SK-N-SH (cell line): ENCODE results near the gene CCT6B. TPM values are rescaled to one million over a fixed set of nuclear protein-coding genes. Genes with fewer than 3 reads are reported as not detected.

Experiments
- CTCF ChIA-PET: fragments of 300-600, 350-600 bp; formaldehyde crosslinking; extraction: SDS; loops from one replicate; lab custom pipeline; 2021; lab: Yijun Ruan, JAX
- POLR2A ChIA-PET: fragments of 350-600 bp; sonication (Branson Sonifier 250); formaldehyde crosslinking; extraction: SDS; loops from one replicate; lab custom pipeline; 2020; ENCODE audit warnings: antibody characterized with exemption, inconsistent platforms; lab: Yijun Ruan, JAX
- DNase-seq: peaks from one replicate; pipeline ENCODE4 v3.0.0; 2012
- H2AFZ ChIP-seq: fragments of 200-600 bp; sonication (generic); 2 replicates; pipeline ENCODE4 v1.8.1; 2016; ENCODE audit warnings: antibody characterized with exemption, mild to moderate bottlenecking, low read depth
- H3F3A ChIP-seq: fragments of 200-600 bp; sonication (generic); replicated peaks from 2 replicates; pipeline ENCODE3; 2016; ENCODE audit warnings: antibody characterized with exemption, mild to moderate bottlenecking; ENCODE audit not compliant: insufficient read depth
- H3K27ac ChIP-seq, 2 experiments: fragments of 200-500 bp in 1 of 2; fragments of 200-600 bp in 1 of 2; sonication (Bioruptor generic) in 1 of 2; sonication (generic), shearing (Covaris generic) in 1 of 2; 2 replicates each; pipeline versions ENCODE4 v1.5.1 to v1.6.1; 2014 to 2016; ENCODE audit warnings: low read depth in 2 of 2, inconsistent platforms in 1 of 2, low read length in 1 of 2, mild to moderate bottlenecking in 1 of 2, mixed read lengths in 1 of 2
- H3K27me3 ChIP-seq: fragments of 200-600 bp; sonication (generic), shearing (Covaris generic); 2 replicates; pipeline ENCODE4 v1.6.1; 2016; ENCODE audit warnings: mixed run types; ENCODE audit not compliant: insufficient read depth
- H3K36me3 ChIP-seq, 2 experiments: fragments of 200-500 bp in 1 of 2; fragments of 200-600 bp in 1 of 2; sonication (Bioruptor generic) in 1 of 2; sonication (generic) in 1 of 2; replicated peaks in 1 of 2; 2 replicates each; pipeline versions ENCODE3 to v1.5.1; 2014 to 2016; ENCODE audit warnings: low read length in 1 of 2, mild to moderate bottlenecking in 1 of 2; ENCODE audit not compliant: insufficient read depth in 2 of 2, control insufficient read depth in 1 of 2
- H3K4me1 ChIP-seq, 2 experiments: fragments of 200-500 bp in 1 of 2; fragments of 200-600 bp in 1 of 2; sonication (Bioruptor generic) in 1 of 2; sonication (generic), shearing (Covaris generic) in 1 of 2; 2 replicates each; pipeline versions ENCODE4 v1.5.1 to v1.6.1; 2014 to 2016; ENCODE audit warnings: low read depth in 1 of 2, low read length in 1 of 2, mixed run types in 1 of 2; ENCODE audit not compliant: insufficient read depth in 2 of 2, control insufficient read depth in 1 of 2
- H3K4me2 ChIP-seq: fragments of 200-600 bp; sonication (generic), shearing (Covaris generic); 2 replicates; pipeline ENCODE4 v1.6.1; 2017; ENCODE audit warnings: mixed run types
- H3K4me3 ChIP-seq, 2 experiments: fragments of 200-500 bp in 1 of 2; fragments of 200-600 bp in 1 of 2; sonication (Bioruptor generic) in 1 of 2; sonication (generic), shearing (Covaris generic) in 1 of 2; 2 replicates each; pipeline versions ENCODE4 v1.5.1 to v1.8.1; 2014 to 2016; ENCODE audit warnings: low read depth in 2 of 2, inconsistent platforms in 1 of 2, low read length in 1 of 2, mild to moderate bottlenecking in 1 of 2, mixed read lengths in 1 of 2, moderate library complexity in 1 of 2
- H3K79me2 ChIP-seq: fragments of 200-600 bp; sonication (generic); 2 replicates; pipeline ENCODE4 v1.8.1; 2017; ENCODE audit warnings: mild to moderate bottlenecking; ENCODE audit not compliant: insufficient read depth
- H3K9ac ChIP-seq: fragments of 200-600 bp; sonication (generic); 2 replicates; pipeline ENCODE4 v1.6.1; 2017; ENCODE audit warnings: mixed run types
- H3K9me2 ChIP-seq: fragments of 200-600 bp; sonication (generic); 2 replicates; pipeline ENCODE4 v1.6.1; 2017; ENCODE audit warnings: mixed run types
- H3K9me3 ChIP-seq: fragments of 200-600 bp; sonication (generic); 2 replicates; pipeline ENCODE4 v1.6.1; 2017; ENCODE audit warnings: mixed run types, mild to moderate bottlenecking, moderate library complexity
- H4K20me1 ChIP-seq: fragments of 200-600 bp; sonication (generic); 2 replicates; pipeline ENCODE4 v1.6.1; 2017; ENCODE audit warnings: mild to moderate bottlenecking, mixed run types; ENCODE audit not compliant: insufficient read depth
- EP300 ChIP-seq, 2 experiments: IDR thresholded peaks; 2 replicates each; pipeline versions ENCODE4 v1.4.0 to v1.6.1; 2012; ENCODE audit warnings: borderline replicate concordance in 1 of 2, low read depth in 1 of 2, low read length in 1 of 2
- FOSL2 ChIP-seq: IDR thresholded peaks from 2 replicates; pipeline ENCODE4 v1.4.0; 2012; ENCODE audit warnings: low read depth, mild to moderate bottlenecking, moderate library complexity, borderline replicate concordance
- FOXJ3 ChIP-seq: sonication (generic); formaldehyde crosslinking; IDR thresholded peaks from 2 replicates; pipeline ENCODE4 v1.5.1; 2020; ENCODE audit warnings: mild to moderate bottlenecking, missing genetic modification reagents
- FOXM1 ChIP-seq: IDR thresholded peaks from 2 replicates; pipeline ENCODE4 v1.4.0; 2012; ENCODE audit warnings: low read depth, mild to moderate bottlenecking
- GATA2 ChIP-seq: sonication (generic); formaldehyde crosslinking; IDR thresholded peaks from 2 replicates; pipeline ENCODE4 v1.5.0; 2020; ENCODE audit warnings: mild to moderate bottlenecking, missing genetic modification reagents
- JUND ChIP-seq: IDR thresholded peaks from 2 replicates; pipeline ENCODE4 v1.4.0; 2012
- MEF2A ChIP-seq: IDR thresholded peaks from 2 replicates; pipeline ENCODE4 v1.4.0; 2012; ENCODE audit warnings: low read depth, borderline replicate concordance
- MXI1 ChIP-seq: IDR thresholded peaks from 2 replicates; pipeline ENCODE4 v1.6.1; 2012; ENCODE audit warnings: mild to moderate bottlenecking, low read depth, low read length, improper control_type of control experiment
- NFIC ChIP-seq: IDR thresholded peaks from 2 replicates; pipeline ENCODE4 v1.4.0; 2012; ENCODE audit warnings: borderline replicate concordance
- NRF1 ChIP-seq: IDR thresholded peaks from 2 replicates; pipeline ENCODE4 v1.6.1; 2012; ENCODE audit warnings: low read depth, mild to moderate bottlenecking, low read length
- RFX5 ChIP-seq: IDR thresholded peaks from 2 replicates; pipeline ENCODE4 v1.6.1; 2012; ENCODE audit warnings: mild to moderate bottlenecking, improper control_type of control experiment, low read length
- RXRA ChIP-seq: IDR thresholded peaks from 2 replicates; pipeline ENCODE4 v1.4.0; 2012; ENCODE audit warnings: low read depth, mild to moderate bottlenecking, borderline replicate concordance
- USF2 ChIP-seq: fragments of 150-350 bp; IDR thresholded peaks from 2 replicates; pipeline ENCODE4 v1.6.1; 2017; ENCODE audit warnings: antibody characterized with exemption, low read length, low read depth, borderline replicate concordance
- WGBS: methylation state at CpG from one replicate; pipeline ENCODE4 v1.1.6; 2017; ENCODE audit warnings: low lambda C conversion rate; 5-methylcytosine and 5-hydroxymethylcytosine counted together
- polyA plus RNA-seq, 3 experiments: library from polyadenylated mRNA; depleted of rRNA; stranded (reverse); fragments of >200 nt; gene quantifications; 2 replicates each; pipeline ENCODE4 v1.2.3, GENCODE V29; 2012
- TF ChIP-seq, protein P1 (sequence below): IDR thresholded peaks from 2 replicates; pipeline ENCODE4 v1.4.0; 2012; ENCODE audit warnings: low read depth, borderline replicate concordance

CCT6B gene
- polyA plus RNA-seq, 1 of the 3 experiments (the other 2 are of a cell fraction), result 0.48 TPM

DNA sequence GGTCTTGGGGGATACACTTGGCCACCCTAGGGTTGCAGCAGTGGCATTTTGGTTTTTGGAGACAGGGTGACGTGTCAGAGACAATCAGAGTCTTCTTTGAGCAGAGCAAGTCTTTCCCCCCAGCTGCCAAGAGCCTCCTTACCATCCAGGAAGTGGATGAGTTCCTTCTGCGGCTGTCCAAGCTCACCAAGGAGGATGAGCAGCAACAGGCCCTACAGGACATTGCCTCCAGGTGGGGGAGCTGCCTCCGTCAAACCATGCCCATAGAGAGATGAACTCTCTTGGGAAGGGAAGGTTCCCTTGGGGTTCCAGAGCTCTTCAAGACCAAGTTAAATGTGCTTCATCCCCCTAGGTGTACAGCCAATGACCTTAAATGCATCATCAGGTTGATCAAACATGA is 30.3 kb upstream of the CCT6B start:
- WGBS, result 97% methylated on average over 3 of the region's 3 CpGs
- Histone ChIP-seq H3K27me3 (no peaks in the 10 kb centered on the region), H3F3A (no peaks in the 10 kb centered on the region), H3K4me3 (no peak overlapping the region), H3K4me1 (no peaks in the 10 kb centered on the region), H4K20me1 (no peaks in the 10 kb centered on the region), H3K9me2 (no peaks in the 10 kb centered on the region), H3K36me3 (peaks cover 33 to 74% of the 10 kb centered on the region in 2 experiments), H3K27ac (no peak overlapping the region), H3K4me2 (no peak overlapping the region), H2AFZ (no peak overlapping the region), H3K9ac (no peak overlapping the region), H3K79me2 (peaks cover 7% of the 10 kb centered on the region; the same call in 1 of the 2 replicates), H3K9me3 (no peaks in the 10 kb centered on the region)
- TF ChIP-seq USF2, result no peak
- no peak for TF ChIP-seq NFIC
- TF ChIP-seq NRF1, result no peak
- no peak for TF ChIP-seq MEF2A
- TF ChIP-seq, protein P1, sequence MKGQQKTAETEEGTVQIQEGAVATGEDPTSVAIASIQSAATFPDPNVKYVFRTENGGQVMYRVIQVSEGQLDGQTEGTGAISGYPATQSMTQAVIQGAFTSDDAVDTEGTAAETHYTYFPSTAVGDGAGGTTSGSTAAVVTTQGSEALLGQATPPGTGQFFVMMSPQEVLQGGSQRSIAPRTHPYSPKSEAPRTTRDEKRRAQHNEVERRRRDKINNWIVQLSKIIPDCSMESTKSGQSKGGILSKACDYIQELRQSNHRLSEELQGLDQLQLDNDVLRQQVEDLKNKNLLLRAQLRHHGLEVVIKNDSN, result no peak
- no peak for TF ChIP-seq GATA2 (CRISPR knock-in tag)
- no peak for TF ChIP-seq FOXJ3 (CRISPR knock-in tag)
- POLR2A ChIA-PET, result no interaction called here
- CTCF ChIA-PET, result interaction anchor here (0.9 to 2.4 kb wide), 2 partner anchors 10 to 571 kb away, joined by 4 to 9 read pairs; no protein-coding TSS in a partner anchor
- DNase-seq, result no peak

DNA sequence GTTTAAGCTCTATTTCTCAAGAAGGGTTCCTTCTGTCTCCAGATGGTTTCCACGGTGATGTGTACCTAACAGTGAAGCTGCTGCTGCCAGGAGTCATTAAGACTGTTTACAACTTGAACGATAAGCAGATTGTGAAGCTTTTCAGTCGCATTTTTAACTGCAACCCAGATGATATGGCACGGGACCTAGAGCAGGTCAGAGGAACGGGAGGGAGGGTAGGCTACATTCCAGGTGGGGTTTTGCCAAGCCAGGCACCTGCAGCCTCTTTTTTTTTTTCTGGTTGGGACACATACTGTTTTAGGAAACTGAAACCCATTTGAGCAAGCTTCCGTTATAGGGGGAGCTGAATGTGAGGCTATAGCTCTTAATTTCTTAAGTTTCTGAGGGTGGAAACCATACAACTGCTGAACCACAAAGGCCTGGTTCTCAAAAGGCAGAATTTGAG is 29.7 kb upstream of the CCT6B start:
- DNase-seq, result no peak
- H2AFZ ChIP-seq, result no peak overlapping the region
- no peaks in the 10 kb centered on the region for H3K27me3 ChIP-seq
- no peak for TF ChIP-seq RFX5
- TF ChIP-seq EP300 (IDR thresholded peaks at IDR 0.05; ENCODE audit: borderline replicate concordance in 1 of 2, low read depth in 1 of 2, low read length in 1 of 2), result no peak
- no peaks in the 10 kb centered on the region for H4K20me1 ChIP-seq
- H3K36me3 ChIP-seq, result peaks cover 38 to 70% of the 10 kb centered on the region in 2 experiments
- H3K4me1 ChIP-seq, result no peaks in the 10 kb centered on the region
- H3F3A ChIP-seq, result no peaks in the 10 kb centered on the region
- H3K4me2 ChIP-seq, result no peak overlapping the region
- ChIA-PET CTCF (interaction anchor here (0.9 to 2.4 kb wide), 4 partner anchors 10 to 571 kb away, joined by 3 to 9 read pairs (median 4); partner anchors contain the start of gene RAD51D), POLR2A (interaction anchor here (1.1 kb wide), 1 partner anchor 29 kb away, joined by 3 read pairs; the partner anchor contains the start of genes CCT6B and ZNF830)
- peaks cover 7% of the 10 kb centered on the region; the same call in 1 of the 2 replicates for H3K79me2 ChIP-seq
- H3K9ac ChIP-seq, result no peak overlapping the region
- H3K4me3 ChIP-seq, result no peak overlapping the region
- no peaks in the 10 kb centered on the region for H3K9me3 ChIP-seq
- no peaks in the 10 kb centered on the region for H3K9me2 ChIP-seq
- no peak overlapping the region for H3K27ac ChIP-seq
- WGBS, result 87% methylated on average over 6 of the region's 6 CpGs

- peaks cover 37 to 64% of the 10 kb centered on the region in 2 experiments for H3K36me3 ChIP-seq
- H4K20me1 ChIP-seq, result no peaks in the 10 kb centered on the region
- no peaks in the 10 kb centered on the region for H3F3A ChIP-seq
- H3K9me2 ChIP-seq, result no peaks in the 10 kb centered on the region
- DNase-seq, result no peak
- WGBS, result over 99% methylated on average over 10 of the region's 10 CpGs
- H3K27me3 ChIP-seq, result no peaks in the 10 kb centered on the region
- TF ChIP-seq FOXM1 (no peak), MXI1 (no peak), FOSL2 (no peak), RXRA (no peak), USF2 (no peak), FOXJ3 (CRISPR knock-in tag) (no peak), RFX5 (no peak), JUND (no peak), MEF2A (no peak), GATA2 (CRISPR knock-in tag) (no peak)
- TF ChIP-seq, protein P1, result no peak
- H3K9ac ChIP-seq, result no peak overlapping the region
- H3K79me2 ChIP-seq, result peaks cover 10% of the 10 kb centered on the region; the same call in 1 of the 2 replicates
- ChIA-PET POLR2A (no interaction called here), CTCF (interaction anchor here (1.2 to 1.3 kb wide), 2 partner anchors 130 to 152 kb away, joined by 4 read pairs; partner anchors contain the start of gene RAD51D)
- H3K9me3 ChIP-seq, result no peaks in the 10 kb centered on the region
- H3K27ac ChIP-seq, result no peak overlapping the region
- H3K4me2 ChIP-seq, result no peak overlapping the region
- H3K4me1 ChIP-seq, result no peaks in the 10 kb centered on the region
- no peak overlapping the region for H3K4me3 ChIP-seq
- H2AFZ ChIP-seq, result no peak overlapping the region
These were observed 28.2 kb upstream of the CCT6B start for GRCh38 chr17:34989473-34989872.
